Measurements from ENCODE around the gene MIPEP.

Gene MIPEP

GRCh38 chr13:23851106-23851505 is 38.1 kb downstream of the MIPEP start:
- no peaks in the 10 kb centered on the region for H3K27me3 ChIP-seq (ENCODE audit: insufficient read depth, low read length)
- H3K79me2 ChIP-seq (ENCODE audit: control insufficient read depth, insufficient read depth, low read length, unreplicated experiment), result no peaks in the 10 kb centered on the region
- peaks cover 5% of the 10 kb centered on the region for H3K4me1 ChIP-seq (ENCODE audit: control insufficient read depth, insufficient read depth, low read length, unreplicated experiment)
- no peaks in the 10 kb centered on the region for H3K36me3 ChIP-seq (ENCODE audit: insufficient read depth, low read length)
- no peak overlapping the region for H3K27ac ChIP-seq (ENCODE audit: low read depth, low read length)
- H3K4me3 ChIP-seq (ENCODE audit: low read depth, low read length), result no peak overlapping the region
- H2AFZ ChIP-seq (ENCODE audit: low read length, unreplicated experiment), result no peak overlapping the region

- no peak overlapping the region for H2AFZ ChIP-seq (ENCODE audit: low read length, unreplicated experiment)
Observed at GRCh38 chr13:23850134-23850533, 39.1 kb downstream of the MIPEP start.

GRCh38 chr13:23849670-23850069 is 39.5 kb downstream of the MIPEP start:
- Histone ChIP-seq H3K79me2 (ENCODE audit: control insufficient read depth, insufficient read depth, low read length, unreplicated experiment) (no peaks in the 10 kb centered on the region), H3K27ac (ENCODE audit: low read depth, low read length) (no peak overlapping the region), H3K4me1 (ENCODE audit: control insufficient read depth, insufficient read depth, low read length, unreplicated experiment) (peaks cover 5% of the 10 kb centered on the region), H2AFZ (ENCODE audit: low read length, unreplicated experiment) (no peak overlapping the region), H3K36me3 (ENCODE audit: insufficient read depth, low read length) (no peaks in the 10 kb centered on the region), H3K4me3 (ENCODE audit: low read depth, low read length) (no peak overlapping the region), H3K27me3 (ENCODE audit: insufficient read depth, low read length) (no peaks in the 10 kb centered on the region)

More at GRCh38 chr13:23850134-23850533, 39.1 kb downstream of the MIPEP start:
- H3K36me3 ChIP-seq (ENCODE audit: insufficient read depth, low read length), result no peaks in the 10 kb centered on the region
- no peaks in the 10 kb centered on the region for H3K79me2 ChIP-seq (ENCODE audit: control insufficient read depth, insufficient read depth, low read length, unreplicated experiment)
- H3K4me3 ChIP-seq (ENCODE audit: low read depth, low read length), result no peak overlapping the region
- H3K4me1 ChIP-seq (ENCODE audit: control insufficient read depth, insufficient read depth, low read length, unreplicated experiment), result peaks cover 5% of the 10 kb centered on the region
- H3K27me3 ChIP-seq (ENCODE audit: insufficient read depth, low read length), result no peaks in the 10 kb centered on the region
- no peak overlapping the region for H3K27ac ChIP-seq (ENCODE audit: low read depth, low read length)

- H3K79me2 ChIP-seq (ENCODE audit: control insufficient read depth, insufficient read depth, low read length, unreplicated experiment), result no peaks in the 10 kb centered on the region
- peaks cover 5% of the 10 kb centered on the region for H3K4me1 ChIP-seq (ENCODE audit: control insufficient read depth, insufficient read depth, low read length, unreplicated experiment)
- H3K27me3 ChIP-seq (ENCODE audit: insufficient read depth, low read length), result no peaks in the 10 kb centered on the region
- H3K4me3 ChIP-seq (ENCODE audit: low read depth, low read length), result no peak overlapping the region
- H2AFZ ChIP-seq (ENCODE audit: low read length, unreplicated experiment), result no peak overlapping the region
- H3K36me3 ChIP-seq (ENCODE audit: insufficient read depth, low read length), result no peaks in the 10 kb centered on the region
- no peak overlapping the region for H3K27ac ChIP-seq (ENCODE audit: low read depth, low read length)
Observed at GRCh38 chr13:23848646-23849141, 40.5 kb downstream of the MIPEP start.

GRCh38 chr13:23848019-23848418 is 41.2 kb downstream of the MIPEP start:
- no peak overlapping the region for H3K4me3 ChIP-seq (ENCODE audit: low read depth, low read length)
- H3K27ac ChIP-seq (ENCODE audit: low read depth, low read length), result no peak overlapping the region
- H2AFZ ChIP-seq (ENCODE audit: low read length, unreplicated experiment), result no peak overlapping the region
- H3K4me1 ChIP-seq (ENCODE audit: control insufficient read depth, insufficient read depth, low read length, unreplicated experiment), result peaks cover 5% of the 10 kb centered on the region
- no peaks in the 10 kb centered on the region for H3K36me3 ChIP-seq (ENCODE audit: insufficient read depth, low read length)
- H3K79me2 ChIP-seq (ENCODE audit: control insufficient read depth, insufficient read depth, low read length, unreplicated experiment), result no peaks in the 10 kb centered on the region
- H3K27me3 ChIP-seq (ENCODE audit: insufficient read depth, low read length), result no peaks in the 10 kb centered on the region

- H3K79me2 ChIP-seq (ENCODE audit: control insufficient read depth, insufficient read depth, low read length, unreplicated experiment), result no peaks in the 10 kb centered on the region
- H3K27ac ChIP-seq (ENCODE audit: low read depth, low read length), result no peak overlapping the region
- no peak overlapping the region for H3K4me3 ChIP-seq (ENCODE audit: low read depth, low read length)
- H3K27me3 ChIP-seq (ENCODE audit: insufficient read depth, low read length), result no peaks in the 10 kb centered on the region
- no peak overlapping the region for H2AFZ ChIP-seq (ENCODE audit: low read length, unreplicated experiment)
- H3K36me3 ChIP-seq (ENCODE audit: insufficient read depth, low read length), result no peaks in the 10 kb centered on the region
- H3K4me1 ChIP-seq (ENCODE audit: control insufficient read depth, insufficient read depth, low read length, unreplicated experiment), result peaks cover 5% of the 10 kb centered on the region
Observed at GRCh38 chr13:23847497-23847896, 41.7 kb downstream of the MIPEP start.

GRCh38 chr13:23845105-23845725 is 44.0 kb downstream of the MIPEP start:
- no peaks in the 10 kb centered on the region for H3K27me3 ChIP-seq (ENCODE audit: insufficient read depth, low read length)
- no peak overlapping the region for H3K27ac ChIP-seq (ENCODE audit: low read depth, low read length)
- no peaks in the 10 kb centered on the region for H3K36me3 ChIP-seq (ENCODE audit: insufficient read depth, low read length)
- no peak overlapping the region for H3K4me3 ChIP-seq (ENCODE audit: low read depth, low read length)
- H3K4me1 ChIP-seq (ENCODE audit: control insufficient read depth, insufficient read depth, low read length, unreplicated experiment), result no peaks in the 10 kb centered on the region
- H2AFZ ChIP-seq (ENCODE audit: low read length, unreplicated experiment), result no peak overlapping the region
- no peaks in the 10 kb centered on the region for H3K79me2 ChIP-seq (ENCODE audit: control insufficient read depth, insufficient read depth, low read length, unreplicated experiment)

- H3K4me3 ChIP-seq (ENCODE audit: low read depth, low read length), result no peak overlapping the region
- no peak overlapping the region for H2AFZ ChIP-seq (ENCODE audit: low read length, unreplicated experiment)
- H3K27me3 ChIP-seq (ENCODE audit: insufficient read depth, low read length), result no peaks in the 10 kb centered on the region
Observed at GRCh38 chr13:23844132-23844531, 45.1 kb downstream of the MIPEP start.

GRCh38 chr13:23843436-23843835 is 45.8 kb downstream of the MIPEP start:
- Histone ChIP-seq H3K36me3 (ENCODE audit: insufficient read depth, low read length) (no peaks in the 10 kb centered on the region), H3K79me2 (ENCODE audit: control insufficient read depth, insufficient read depth, low read length, unreplicated experiment) (no peaks in the 10 kb centered on the region), H3K4me3 (ENCODE audit: low read depth, low read length) (no peak overlapping the region), H3K27me3 (ENCODE audit: insufficient read depth, low read length) (no peaks in the 10 kb centered on the region), H3K4me1 (ENCODE audit: control insufficient read depth, insufficient read depth, low read length, unreplicated experiment) (no peaks in the 10 kb centered on the region), H3K27ac (ENCODE audit: low read depth, low read length) (no peak overlapping the region), H2AFZ (ENCODE audit: low read length, unreplicated experiment) (no peak overlapping the region)

More at GRCh38 chr13:23844132-23844531, 45.1 kb downstream of the MIPEP start:
- no peaks in the 10 kb centered on the region for H3K36me3 ChIP-seq (ENCODE audit: insufficient read depth, low read length)
- no peaks in the 10 kb centered on the region for H3K79me2 ChIP-seq (ENCODE audit: control insufficient read depth, insufficient read depth, low read length, unreplicated experiment)
- H3K27ac ChIP-seq (ENCODE audit: low read depth, low read length), result no peak overlapping the region
- no peaks in the 10 kb centered on the region for H3K4me1 ChIP-seq (ENCODE audit: control insufficient read depth, insufficient read depth, low read length, unreplicated experiment)

- H2AFZ ChIP-seq (ENCODE audit: low read length, unreplicated experiment), result no peak overlapping the region
- H3K36me3 ChIP-seq (ENCODE audit: insufficient read depth, low read length), result no peaks in the 10 kb centered on the region
- no peak overlapping the region for H3K27ac ChIP-seq (ENCODE audit: low read depth, low read length)
- H3K79me2 ChIP-seq (ENCODE audit: control insufficient read depth, insufficient read depth, low read length, unreplicated experiment), result no peaks in the 10 kb centered on the region
- no peaks in the 10 kb centered on the region for H3K27me3 ChIP-seq (ENCODE audit: insufficient read depth, low read length)
- H3K4me3 ChIP-seq (ENCODE audit: low read depth, low read length), result no peak overlapping the region
- no peaks in the 10 kb centered on the region for H3K4me1 ChIP-seq (ENCODE audit: control insufficient read depth, insufficient read depth, low read length, unreplicated experiment)
Observed at GRCh38 chr13:23842406-23842805, 46.8 kb downstream of the MIPEP start.
